T-helper 9 cell (primary cell): ENCODE results near the gene PELI2.

Source experiments
- DNase-seq: peaks from one replicate; pipeline ENCODE4 v3.0.0-alpha.2; 2020

The PELI2 gene

DNA sequence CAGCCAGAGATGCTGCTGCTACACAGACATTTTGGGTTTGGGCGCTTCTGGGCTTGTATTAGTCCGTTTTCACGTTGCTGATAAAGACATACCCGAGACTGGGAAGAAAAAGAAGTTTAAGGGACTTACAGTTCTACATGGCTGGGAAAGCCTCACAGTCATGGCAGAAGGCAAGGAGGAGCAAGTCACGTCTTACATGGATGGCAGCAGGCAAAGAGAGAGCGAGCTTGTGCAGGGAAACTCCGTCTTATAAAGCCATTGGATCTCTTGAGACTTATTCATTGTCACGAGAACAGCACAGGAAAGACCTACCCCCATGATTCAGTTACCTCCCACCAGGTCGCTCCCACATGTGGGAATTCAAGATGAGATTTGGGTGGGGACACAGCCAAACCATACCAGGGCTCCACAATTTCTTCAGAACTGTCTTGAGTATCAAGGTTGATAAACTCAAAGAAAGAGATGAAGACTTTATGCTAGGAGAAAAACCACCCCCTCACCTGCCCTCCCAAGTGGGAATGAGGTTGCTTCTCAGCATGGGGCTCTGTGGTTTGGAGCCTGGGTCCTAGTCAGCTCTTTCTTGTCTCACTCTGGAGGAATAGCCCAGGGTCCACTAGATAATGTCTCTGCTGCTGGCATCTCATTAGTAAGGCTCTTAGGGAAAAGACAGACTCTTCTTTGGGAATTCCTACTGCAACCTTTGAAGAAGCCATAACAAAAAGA, 200.3 kb downstream of the PELI2 start:
- no peak for DNase-seq

DNA sequence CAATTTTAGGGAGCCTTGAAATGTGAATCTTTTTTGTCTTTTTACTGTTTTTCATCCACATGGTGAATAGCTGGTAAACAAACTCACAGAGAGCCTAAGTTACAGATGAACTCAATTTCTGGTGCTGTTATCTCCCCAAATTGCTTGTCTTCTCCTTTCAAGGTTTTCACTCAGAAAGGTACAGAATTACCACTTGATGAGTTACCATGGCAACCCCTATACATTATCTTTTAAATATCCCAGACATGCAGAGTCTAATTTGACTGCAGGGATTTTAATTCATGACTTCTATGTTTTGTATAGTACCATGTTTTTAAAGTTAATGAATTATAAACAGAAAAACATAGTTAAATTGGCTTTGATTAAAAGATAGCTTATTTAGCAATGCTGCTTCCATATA, 203.7 kb downstream of the PELI2 start:
- DNase-seq: no peak

DNA sequence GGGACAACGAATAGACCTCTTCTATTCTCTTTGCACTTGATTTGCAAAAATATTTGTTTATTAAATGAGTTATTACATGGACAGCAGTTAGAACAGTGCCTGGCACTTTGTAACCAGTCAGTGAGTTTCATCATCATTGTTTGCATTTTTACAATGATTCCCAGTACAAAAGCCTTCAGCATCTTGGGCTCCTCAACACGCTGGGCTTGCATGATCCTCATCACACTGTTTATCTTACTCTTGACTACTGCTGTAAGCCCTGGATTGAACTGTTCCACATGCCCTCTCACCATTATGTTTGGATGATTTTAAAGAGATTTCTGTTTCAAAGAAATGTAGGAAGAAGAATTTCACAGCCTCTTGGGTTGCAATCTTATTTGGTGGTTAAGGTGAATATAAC, 204.3 kb downstream of the PELI2 start:
- DNase-seq: no peak

DNA sequence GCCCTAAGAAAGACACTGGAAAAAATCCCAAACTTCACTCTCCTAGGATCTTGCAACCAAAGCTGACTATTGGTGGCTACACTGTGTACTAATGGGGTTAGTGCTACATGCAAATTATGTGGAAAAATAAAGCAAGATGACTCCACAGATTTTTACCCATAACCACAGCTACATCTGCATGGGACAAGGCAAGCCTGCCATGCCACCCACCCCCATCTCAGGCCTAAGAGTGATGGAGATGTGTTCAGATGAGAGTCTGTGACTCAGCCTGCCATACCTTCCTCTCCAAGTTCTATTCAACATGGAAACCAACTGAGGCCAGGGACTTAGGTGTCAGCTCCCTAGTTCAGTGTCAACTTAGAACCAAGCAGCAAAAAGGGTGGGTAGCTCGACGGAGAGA, 206.2 kb downstream of the PELI2 start:
- no peak for DNase-seq

DNA sequence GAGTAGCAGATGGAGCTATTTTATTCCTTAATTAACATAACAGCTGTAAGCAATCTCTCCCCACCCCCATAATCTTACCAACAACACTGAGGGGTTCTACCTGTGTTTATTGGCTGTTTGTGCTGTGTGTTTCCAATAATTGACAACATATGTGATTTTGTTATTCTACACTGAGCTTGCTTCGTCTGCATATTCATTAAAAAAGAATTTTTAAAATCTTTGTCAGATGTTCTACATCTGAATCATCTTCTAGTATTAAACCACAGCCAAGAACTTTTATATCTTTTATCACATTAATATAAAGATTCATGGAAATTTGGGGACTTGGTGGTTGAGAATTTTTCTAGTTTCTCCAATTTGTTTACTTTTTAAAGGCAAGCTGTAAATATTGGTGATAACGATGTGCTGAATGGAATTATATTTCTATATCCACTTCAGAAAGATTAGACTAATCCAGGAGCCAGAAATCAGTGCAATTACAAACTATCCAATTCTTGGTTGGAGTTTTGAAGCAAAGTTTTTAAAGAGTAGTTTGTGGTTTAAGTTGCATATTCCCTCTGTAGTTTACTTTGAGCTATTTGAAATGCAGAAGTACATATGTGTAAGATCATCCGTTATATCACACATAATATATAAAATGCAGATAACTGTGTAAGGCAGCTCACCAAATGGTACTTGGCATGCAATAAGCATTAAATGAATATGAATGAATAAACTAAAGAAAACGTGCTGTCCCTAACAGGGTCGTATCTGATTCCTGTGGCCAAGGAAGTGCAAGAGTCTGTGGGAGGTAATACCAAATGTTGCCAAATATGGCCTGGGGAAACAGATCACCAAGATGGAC, 206.9 kb downstream of the PELI2 start:
- DNase-seq: no peak

DNA sequence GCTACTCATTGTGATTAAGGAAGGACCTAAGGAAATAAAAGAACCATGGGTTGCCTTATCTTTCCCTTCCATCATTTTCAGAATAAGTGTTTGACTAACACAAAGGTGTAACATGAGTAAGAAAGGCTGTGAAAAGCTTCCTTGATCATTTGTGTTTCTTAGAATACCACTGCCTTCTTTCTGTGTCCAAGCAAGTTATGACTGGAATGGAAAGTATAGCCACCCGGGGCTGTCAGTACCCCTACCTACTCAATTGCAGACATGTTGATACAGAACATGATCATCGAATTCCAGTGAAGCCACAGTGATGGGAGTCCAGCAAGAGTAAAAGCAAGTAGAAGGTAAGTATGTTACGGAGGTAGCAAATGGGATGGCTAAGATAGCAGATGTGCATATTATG, 209.8 kb downstream of the PELI2 start:
- DNase-seq: no peak

DNA sequence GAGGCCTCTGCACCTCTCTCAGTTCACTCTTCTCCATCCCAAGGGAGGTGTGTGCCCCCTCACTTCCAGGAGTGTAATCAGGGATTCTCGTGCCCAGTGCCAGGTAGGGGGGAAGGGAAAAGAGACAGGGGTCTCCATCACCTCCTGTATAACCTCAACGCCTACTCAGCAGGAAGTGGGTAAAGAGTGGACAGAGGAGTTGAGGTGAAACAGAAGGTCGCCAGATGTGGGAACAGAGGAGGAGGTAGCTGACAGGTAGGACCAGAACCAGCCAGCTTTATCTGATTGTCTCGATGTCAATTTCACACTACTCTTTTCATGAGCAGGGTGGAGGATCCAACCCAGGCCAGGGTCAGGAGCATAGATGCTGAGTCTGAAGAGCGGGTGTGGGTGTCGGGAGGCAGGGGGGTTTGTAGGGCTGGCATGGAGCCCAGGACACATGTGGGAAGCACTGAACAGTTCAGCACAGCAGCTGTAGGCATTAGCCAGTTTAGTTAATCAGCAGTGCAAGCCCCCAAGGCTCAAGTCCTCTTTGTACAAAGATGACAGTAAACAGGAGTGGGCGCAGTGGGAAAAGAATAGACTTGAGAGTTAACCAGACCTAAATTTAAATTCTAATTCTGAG, 213.5 kb downstream of the PELI2 start:
- no peak for DNase-seq

DNA sequence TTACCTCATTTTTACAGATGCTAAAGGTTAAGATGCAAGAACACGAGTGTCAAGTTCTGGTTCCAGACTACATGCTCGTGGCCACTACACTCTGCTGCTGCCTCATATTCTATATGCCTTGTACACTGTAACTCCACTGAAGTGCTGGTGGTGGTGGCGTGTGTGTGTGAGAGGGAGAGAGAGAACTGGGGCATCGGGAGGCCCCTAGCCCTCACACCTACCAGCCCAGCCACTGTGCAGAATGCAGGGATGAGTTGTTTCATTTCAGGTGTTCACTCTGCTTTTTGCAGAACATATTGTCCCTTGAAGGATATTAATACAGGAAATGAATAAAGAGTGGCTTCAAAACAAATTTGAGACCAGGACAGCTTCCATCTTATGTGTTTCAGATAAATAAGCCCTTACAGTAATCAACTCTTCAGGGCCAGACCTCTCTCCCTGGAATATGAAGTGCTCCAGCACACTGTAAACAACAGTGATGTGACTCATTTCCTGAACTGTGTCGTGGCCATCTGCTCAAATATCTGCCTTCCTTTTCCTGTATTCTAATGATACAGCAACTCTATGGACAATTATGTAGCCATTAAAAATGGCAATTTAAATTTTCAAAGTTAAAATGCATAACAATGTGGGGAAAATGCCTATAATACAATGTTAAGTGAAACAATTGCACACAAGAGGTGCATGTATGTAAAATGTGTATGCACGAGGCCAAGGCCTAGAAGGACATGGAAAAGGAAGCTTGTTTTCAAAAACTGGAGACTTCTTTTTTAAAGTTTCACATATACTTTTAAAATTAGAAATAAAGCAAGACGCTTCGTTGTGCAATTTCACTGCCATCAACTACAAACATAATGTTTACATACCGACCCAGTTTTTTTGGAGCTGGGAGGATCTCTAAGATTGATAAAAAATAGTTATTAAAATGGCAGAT, 215.4 kb downstream of the PELI2 start:
- no peak for DNase-seq

DNA sequence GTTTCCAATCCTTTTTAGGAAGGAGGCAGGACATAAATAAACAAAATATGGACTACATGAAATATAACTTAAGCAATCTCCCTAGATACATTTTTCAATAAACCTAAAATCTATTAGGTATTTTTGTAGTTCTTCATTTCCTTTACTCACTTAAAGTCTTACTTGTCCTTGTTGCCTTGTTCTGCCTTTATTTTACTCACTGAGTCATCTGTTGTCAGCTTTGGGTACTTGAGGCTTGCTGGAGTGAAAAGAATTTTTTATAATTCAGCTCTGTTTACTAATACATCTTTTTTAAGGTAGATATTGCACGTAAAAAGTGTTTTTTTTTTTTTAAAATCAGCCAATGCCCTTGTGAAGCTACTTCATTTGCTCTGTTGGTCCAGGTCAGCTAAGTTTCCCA, 216.2 kb downstream of the PELI2 start:
- DNase-seq: no peak

DNA sequence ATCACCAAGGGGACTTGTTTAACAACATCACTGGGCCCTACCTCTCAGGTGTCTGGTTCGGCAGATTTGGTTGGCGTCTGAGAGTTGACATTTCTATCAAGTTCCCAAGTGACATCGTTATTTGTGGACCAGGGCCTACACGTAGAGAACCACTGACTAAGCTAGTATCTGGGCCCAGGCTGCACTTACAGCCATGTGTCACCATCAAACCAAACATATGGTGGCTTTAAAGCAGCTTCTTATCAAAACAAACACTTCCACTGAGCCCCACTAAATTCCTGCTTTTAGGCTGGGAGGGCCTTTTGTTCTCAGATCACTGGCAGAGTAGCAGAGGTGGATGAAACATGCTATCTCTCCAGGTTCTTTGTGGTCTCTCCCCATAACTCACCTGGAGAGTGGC, 220.5 kb downstream of the PELI2 start:
- no peak for DNase-seq

DNA sequence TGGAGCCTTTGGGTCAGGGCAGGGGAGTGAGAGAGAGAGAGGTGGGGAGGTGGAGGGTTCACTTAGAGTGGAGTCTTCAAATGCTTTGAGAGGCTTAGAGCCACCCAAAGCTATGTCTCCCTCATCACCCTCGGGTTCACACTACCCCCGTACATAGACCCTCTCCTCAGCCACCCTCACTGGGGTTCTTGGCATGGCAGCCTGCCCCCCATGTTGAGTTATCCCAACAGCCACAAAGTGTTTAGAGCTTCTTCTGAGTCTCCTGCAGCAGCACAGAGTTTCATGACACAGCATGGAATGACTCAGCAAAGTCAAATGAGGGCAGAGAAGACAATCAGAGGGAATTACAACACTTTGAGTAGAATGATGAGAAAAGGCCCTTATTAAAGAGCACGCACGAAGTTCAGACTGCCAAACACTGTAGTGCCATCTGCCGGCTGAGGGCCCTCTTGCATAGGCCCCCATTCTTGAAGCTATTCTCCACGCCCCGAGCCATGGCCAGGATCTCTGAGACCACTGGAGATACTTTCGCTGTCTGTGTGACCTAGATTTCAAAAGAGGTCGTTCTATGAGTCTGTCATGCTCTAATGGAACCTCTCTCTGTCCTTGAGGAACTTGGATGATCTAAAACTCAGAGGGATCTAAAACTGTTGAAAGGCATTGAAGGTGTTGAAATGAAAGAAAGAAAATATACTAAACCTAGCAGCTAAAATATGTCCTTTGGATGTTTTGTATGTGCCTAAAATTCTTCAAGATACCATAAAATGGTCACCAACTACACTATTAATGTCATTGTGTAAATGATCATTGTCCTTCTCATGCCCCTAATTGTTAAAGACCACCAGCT, 221.9 kb downstream of the PELI2 start:
- peak; percentile 22 for DNase-seq

DNA sequence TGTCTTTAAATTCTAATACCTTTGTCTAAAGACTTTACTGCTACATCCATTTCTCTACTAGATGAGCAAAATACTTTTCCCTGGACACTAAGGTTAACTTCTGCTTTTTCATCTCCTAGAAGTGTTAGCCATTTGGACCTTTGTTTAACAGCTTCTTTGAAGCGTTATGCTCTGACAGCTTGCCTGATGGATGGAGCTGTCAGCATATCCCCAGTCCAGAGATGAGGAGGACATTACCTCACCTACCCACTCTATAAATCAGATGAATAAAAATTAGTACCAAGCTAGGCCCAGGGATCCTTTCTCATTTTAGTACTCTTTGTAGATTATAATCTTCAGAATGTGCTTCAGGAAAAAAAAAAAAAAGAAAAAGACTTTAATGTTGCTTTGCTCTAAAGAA, 222.7 kb downstream of the PELI2 start:
- no peak for DNase-seq

DNA sequence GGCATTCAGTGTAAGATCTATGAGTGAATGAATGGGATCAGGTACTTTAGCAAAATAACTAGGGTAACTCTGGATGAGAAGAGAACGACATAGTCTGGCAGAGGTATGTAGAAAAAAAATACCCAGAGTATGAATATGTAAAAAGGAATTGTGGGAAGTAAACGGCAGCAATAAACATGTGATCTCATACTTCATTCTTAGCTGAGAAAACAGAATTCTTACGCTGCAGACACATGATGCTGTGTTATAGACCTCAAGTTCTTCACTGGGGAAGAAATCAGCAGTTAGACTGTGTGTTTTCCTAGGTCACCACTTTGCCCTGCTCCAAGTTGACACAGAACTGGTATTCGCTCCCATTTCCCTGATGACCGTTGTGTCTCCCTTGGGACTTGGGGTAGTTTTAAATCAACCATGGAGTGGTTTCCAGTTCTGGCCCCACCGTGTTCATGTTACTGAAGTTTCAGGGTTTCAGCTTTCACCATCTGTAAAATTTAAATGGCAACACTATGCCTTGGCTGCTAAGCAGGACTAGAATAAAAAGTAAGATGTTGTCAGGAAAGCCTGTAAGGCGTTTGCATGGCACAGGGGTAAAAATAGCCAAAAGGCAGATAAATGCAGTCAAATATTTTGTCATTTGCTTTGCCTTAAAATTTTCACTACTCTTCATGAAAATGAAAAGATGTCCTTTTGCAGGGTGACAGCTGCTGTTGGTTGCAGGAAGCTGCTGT, 223.7 kb downstream of the PELI2 start:
- DNase-seq: no peak

DNA sequence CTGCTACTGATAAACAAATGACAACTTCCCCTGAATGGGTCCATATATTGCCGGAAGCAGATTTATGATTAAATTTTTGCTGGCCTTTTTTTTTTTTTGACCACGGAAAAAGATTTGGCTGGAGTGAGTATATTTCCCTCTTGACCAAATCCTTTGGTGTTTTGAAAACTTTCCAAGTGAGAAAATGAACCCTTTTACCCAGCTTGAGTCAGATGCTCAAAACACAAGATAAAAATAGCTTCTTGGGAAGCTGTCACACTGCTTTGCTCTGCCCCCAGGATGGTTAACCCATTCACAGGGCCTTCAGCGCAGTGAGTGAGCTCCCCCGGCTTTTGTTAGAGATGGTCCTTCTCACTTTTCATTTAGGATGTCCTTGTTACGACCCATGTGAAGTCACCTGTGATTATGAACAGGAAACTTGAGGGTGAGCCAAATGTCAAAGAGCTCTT, 224.3 kb downstream of the PELI2 start:
- no peak for DNase-seq

DNA sequence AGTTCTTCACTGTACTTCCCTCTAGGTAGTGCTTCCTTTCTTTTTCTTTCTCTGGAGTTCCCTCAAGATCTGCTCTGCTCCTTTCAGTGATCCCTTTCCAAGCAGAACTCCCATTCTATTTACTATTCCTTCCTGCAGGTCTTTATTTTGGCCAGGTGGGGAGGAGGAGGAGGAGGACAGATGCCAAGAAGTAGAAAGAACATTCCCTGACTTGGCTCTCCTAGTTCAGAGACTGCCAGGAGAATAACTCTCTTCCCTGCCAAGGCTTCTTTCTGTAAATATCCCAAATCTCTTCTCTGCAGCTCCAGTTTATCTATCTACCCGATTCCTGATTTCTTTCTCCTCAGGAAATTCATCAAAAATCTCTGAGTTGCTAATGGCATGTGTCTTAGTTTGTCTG, 231.7 kb downstream of the PELI2 start:
- DNase-seq: no peak
